HG03196 (cell line): Measurements from ENCODE around the gene PLA2G3.
"Not testable (repeated sequence)": the region's sequence is repeated elsewhere in the genome, so short reads cannot be mapped to it uniquely, and the experiment has no call there.

ENCODE experiments used
- ATAC-seq: cut with Tn5 transposase; IDR thresholded peaks from one replicate; pipeline ENCODE4 v1.9.1; 2021; ENCODE audit not compliant: unreplicated experiment

PLA2G3 gene, protein sequence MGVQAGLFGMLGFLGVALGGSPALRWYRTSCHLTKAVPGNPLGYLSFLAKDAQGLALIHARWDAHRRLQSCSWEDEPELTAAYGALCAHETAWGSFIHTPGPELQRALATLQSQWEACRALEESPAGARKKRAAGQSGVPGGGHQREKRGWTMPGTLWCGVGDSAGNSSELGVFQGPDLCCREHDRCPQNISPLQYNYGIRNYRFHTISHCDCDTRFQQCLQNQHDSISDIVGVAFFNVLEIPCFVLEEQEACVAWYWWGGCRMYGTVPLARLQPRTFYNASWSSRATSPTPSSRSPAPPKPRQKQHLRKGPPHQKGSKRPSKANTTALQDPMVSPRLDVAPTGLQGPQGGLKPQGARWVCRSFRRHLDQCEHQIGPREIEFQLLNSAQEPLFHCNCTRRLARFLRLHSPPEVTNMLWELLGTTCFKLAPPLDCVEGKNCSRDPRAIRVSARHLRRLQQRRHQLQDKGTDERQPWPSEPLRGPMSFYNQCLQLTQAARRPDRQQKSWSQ

DNA sequence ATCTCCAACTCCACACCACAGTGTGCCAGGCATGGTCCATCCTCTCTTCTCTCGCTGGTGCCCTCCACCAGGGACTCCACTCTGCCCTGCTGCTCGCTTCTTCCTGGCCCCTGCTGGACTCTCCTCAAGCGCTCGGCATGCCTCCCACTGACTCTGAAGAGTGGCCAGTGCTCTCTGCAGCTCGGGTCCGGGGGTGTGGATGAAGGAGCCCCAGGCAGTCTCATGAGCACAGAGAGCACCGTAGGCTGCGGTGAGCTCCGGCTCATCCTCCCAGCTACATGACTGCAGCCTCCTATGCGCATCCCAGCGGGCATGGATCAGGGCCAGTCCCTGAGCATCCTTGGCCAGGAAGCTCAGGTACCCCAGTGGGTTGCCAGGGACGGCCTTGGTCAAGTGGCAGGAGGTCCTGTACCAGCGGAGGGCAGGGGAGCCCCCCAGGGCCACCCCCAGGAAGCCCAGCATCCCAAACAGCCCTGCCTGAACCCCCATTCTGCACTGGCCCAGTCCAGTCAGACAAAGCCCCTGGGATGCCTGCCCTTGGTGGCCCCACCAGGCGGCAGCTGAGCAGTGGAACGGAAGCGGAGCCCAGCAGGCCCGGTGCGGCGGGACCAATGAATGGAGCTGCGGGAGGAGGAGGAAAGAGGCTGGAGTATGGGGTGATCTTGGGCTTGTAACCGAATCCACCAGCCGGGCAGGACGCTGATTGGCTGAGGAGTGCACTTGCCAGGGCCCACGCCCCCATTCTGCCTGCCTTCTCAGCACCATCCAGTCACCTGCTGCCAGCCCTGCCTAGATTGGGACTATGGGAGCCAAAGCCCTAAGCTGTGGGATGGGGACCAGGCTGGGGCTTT lies at the start of gene PLA2G3:
Gene PLA2G3 (minus strand): TSS at position 643 of the 851 bp plus-strand sequence. CDS start 154 bp downstream, at position 489.
- ATAC-seq = no peak

GRCh38 chr22:31187627-31188026 lies 47.3 kb upstream of the PLA2G3 start:
- ATAC-seq = no peak

GRCh38 chr22:31185056-31185455 lies 44.7 kb upstream of the PLA2G3 start:
- ATAC-seq = no peak

- ATAC-seq = no peak
These were observed 43.7 kb upstream of the PLA2G3 start for GRCh38 chr22:31184015-31184414.

- no peak for ATAC-seq
These were observed 39.0 kb upstream of the PLA2G3 start for GRCh38 chr22:31179345-31179744.

DNA sequence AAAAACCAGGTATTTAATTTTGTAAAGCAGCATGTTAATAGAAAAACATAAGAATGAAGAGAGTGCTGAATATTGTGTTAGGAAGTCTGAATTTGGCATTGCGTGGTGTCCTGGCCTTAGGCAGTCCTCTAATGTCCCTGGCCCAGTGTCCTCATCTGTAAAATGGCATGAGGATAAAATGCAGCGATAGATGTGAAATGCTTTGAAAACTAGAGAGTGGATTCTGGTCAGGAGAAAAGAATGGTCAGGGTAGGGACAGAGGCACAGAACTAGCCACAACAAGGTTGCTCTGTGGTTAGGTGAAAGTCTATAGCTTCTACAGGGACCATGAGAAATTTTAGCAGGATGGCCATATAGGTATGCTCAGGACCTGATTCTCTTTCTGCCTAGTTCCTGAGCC lies 38.6 kb upstream of the PLA2G3 start:
- no peak for ATAC-seq

- no peak for ATAC-seq
These were observed 37.3 kb upstream of the PLA2G3 start for GRCh38 chr22:31177420-31178162.

- ATAC-seq = no peak
These were observed 36.6 kb upstream of the PLA2G3 start for GRCh38 chr22:31176923-31177322.

DNA sequence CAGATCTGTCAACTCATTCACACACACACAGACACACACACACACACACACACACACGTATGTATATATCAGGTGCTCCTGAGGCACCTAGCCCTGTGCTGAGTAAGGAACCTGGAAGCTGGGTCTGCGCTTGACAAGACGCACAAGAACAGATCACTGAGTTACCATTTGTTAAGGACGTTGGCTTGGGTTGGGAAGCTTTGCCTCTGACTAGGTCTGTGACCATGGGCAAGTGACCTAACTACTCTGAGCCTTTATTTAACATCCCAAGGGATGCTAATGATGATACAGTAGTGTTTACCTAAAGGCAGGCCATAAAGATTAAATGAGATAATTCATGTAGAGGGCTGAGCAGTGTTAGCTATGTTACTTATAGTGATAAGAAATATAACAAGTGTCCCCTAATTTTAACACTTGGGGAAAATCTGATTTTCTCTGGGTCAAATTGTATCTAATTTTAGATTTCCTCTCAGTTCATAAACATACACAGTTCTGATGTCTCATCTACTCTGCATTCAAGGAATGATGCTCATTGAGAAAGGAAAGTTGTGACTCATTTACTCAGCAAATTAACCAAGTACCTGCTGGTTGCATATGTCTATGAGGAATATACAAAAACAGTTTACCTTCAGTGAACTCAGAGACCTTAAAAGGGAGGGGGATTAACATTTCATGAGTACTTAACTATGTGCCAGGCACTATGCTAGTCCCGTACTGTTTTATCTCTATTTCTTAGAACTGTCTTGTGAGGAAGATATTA lies 33.3 kb upstream of the PLA2G3 start:
- no peak for ATAC-seq

DNA sequence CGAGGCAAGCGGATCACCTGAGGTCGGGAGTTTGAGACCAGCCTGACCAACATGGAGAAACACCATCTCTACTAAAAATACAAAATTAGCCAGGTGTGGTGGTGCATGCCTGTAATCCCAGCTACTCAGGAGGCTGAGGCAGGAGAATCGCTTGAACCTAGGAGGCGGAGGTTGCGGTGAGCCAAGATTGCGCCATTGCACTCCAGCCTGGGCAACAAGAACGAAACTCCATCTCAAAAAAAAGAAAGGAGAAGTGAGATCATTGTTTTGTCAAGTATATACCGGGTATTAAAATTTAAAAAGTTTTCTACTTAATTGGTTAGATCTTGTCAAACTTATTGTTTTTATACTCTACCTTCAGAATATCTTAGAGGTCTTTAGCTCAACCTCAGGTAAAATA lies 31.4 kb upstream of the PLA2G3 start:
- ATAC-seq = not testable (repeated sequence)

DNA sequence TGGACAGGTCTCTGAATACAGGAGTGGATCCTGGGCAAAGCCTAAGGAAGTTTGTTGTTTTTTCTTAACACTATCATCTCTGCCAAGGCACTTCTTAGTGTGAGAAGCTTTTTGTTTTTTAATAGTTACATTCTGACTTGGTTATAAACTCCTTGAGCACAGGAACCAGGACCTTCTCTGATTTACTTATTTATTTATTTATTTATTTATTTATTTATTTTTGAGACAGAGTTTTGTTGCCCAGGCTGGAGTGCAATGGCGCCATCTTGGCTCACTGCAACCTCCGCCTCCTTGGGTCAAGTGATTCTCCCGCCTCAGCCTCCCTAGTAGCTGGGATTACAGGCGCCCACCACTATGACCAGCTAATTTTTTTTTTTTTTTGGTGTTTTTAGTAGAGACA lies 30.7 kb upstream of the PLA2G3 start:
- no peak for ATAC-seq

- ATAC-seq = no peak
These were observed 21.9 kb upstream of the PLA2G3 start for GRCh38 chr22:31162015-31162765.

DNA sequence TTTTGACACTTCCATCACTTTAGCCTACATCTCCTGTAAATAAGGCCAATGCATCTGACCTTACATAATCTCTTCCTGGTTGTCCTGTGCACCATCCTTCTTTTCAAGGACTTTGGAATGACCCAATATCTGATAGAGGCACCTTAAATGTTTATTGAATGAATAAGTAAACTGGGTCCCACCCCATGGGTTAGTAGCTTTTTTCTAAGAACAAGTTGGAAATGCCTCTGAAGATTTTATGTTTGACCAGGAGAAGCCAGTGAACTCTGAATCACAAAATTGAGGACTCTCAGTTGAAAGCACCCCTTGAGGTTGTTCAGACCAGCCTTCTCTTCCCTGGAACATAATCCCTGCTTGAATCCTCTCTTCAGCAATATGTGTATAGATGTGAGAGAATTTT lies 21.1 kb upstream of the PLA2G3 start:
- no peak for ATAC-seq

DNA sequence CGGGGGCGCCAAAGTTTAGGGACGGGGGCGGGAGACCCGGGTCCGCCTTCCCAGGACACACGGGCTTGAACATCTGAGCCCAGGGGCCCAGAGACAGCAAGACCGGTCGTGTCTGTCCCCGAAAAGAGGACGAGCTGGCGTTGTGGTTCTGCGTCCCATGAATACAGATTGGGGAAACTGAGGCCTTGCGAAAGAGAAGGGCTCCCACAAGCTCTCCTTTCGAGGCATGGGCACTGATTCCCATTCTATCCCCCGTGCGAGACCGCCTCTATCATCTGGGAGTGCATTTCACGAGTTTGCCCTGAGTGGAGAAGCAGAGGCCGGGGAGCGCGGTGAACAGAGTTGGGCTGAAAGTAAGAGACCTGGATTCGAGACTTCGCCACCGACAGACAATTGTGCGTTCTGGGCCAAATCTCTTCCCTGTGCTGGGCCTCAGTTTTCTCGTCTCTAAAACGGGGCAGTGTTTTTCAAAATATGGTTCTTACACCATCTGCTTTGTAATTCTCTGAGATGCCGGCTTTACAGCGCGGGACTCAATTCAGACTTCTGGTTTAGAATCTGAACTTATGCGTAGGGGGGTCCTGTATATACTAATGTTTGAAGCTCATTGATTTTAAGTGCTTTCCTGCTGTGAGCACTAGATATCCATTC lies 20.1 kb upstream of the PLA2G3 start:
- peak; percentile 5 for ATAC-seq

- no peak for ATAC-seq
These were observed 15.1 kb upstream of the PLA2G3 start for GRCh38 chr22:31155422-31155821.

DNA sequence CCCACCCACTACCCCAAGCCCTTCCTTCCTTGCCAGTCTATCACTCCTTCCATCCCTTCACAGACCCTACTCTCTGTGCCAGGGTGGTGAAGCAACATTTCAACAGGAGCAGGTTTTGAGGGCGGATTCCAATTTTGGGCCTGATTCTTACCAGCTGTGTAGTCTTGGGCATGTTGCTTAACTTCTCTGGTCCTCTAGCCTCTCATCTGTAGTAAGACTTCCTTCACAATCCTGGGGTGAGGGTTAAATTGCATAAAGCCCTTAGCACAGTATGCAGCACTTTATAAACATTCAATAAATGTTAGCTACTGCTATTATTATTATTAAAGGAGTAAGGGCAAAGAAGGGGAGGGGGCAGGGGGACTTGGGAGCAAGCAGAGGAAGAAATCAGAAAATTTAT lies 14.7 kb upstream of the PLA2G3 start:
- no peak for ATAC-seq

- ATAC-seq = no peak
These were observed 13.0 kb upstream of the PLA2G3 start for GRCh38 chr22:31153357-31153756.

DNA sequence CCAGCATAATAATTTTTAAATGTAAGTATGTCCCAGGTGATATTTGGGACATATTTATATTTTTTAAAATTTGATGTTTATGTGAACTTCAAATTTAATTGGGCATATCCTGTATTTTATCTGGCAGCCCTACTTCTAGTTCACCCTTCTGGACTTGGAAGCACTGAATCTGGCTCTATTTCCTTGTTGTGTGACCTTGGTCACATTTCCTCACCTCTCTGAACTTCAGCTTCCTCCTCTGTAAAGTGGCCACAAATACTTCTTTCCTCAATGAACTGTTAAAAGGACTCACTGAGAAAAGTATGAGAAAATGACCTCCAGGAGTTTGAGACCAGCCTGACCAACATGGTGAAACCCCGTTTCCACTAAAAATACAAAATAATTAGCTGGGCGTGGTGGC lies 11.6 kb upstream of the PLA2G3 start:
- no peak for ATAC-seq

DNA sequence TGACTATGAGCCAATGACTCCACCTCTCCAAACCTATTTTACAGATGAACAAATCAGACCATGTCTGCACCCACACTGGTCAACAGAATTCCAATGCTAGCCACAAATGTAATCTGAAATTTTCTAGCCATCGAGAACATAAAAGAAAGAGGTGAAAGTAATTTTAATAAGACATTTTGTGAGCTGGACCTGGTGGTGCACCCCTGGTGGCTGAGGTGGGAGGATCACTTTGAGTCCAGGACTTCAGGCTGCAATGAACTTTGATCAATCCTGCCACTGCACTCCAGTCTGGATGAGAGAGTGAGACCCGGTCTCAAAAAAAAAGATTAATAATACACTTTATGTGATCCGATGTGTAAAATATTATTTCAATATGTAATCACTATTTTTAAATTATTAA lies 10.3 kb upstream of the PLA2G3 start:
- no peak for ATAC-seq
